NCI-H1694 treated with DMSO at 0.1 percent for 48 hours (cell line): ENCODE results near the gene LTV1.
"Not testable (repeated sequence)": the region's sequence is repeated elsewhere in the genome, so short reads cannot be mapped to it uniquely, and the experiment has no call there.

ENCODE experiments used
- DNase-seq: peaks from one replicate; lab custom pipeline; 2025; lab: John Stamatoyannopoulos, UW

Gene LTV1, protein sequence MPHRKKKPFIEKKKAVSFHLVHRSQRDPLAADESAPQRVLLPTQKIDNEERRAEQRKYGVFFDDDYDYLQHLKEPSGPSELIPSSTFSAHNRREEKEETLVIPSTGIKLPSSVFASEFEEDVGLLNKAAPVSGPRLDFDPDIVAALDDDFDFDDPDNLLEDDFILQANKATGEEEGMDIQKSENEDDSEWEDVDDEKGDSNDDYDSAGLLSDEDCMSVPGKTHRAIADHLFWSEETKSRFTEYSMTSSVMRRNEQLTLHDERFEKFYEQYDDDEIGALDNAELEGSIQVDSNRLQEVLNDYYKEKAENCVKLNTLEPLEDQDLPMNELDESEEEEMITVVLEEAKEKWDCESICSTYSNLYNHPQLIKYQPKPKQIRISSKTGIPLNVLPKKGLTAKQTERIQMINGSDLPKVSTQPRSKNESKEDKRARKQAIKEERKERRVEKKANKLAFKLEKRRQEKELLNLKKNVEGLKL

DNA sequence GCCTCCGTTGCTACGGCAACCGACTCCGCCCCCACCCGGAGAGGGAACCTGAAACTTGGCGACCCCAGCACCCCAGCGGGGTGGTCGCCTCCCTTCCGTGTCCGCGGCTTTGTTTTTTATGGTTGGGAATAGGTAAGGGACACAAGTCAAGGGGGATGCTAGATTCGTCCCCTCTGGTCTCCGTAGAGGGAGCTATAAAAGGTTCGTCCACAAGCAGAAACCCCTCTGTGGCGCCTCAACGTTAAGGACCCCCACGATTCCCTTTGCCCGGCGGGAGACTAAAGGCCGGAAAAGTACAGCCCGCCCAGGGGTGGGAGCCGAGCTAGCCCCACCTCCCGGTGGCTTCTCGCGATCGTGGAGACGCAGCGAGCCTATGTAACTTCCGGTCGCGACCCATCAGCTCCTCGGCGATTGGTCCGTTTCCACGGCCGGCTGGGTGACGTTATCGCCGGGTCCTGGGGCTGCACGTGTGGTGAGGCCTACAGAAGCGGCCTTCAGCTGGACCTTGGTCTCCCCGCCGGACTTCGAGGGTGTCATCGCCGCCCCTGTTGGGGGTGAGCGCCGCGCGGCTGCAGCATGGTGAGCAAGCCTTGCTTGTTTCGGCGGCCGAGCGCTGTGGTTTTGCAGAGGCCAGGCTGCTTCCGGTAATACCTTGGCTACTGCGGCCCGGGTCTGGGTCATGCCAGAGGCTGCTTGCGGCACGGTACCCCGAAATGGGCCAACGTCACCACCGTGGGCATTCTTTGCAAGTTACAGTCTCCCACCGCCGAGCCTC, at the start of gene LTV1:
TSS of gene LTV1 (plus strand) at position 437 of the 775 bp plus-strand sequence. CDS start at position 577, 140 bp downstream.
- peak; percentile 74 for DNase-seq

DNA sequence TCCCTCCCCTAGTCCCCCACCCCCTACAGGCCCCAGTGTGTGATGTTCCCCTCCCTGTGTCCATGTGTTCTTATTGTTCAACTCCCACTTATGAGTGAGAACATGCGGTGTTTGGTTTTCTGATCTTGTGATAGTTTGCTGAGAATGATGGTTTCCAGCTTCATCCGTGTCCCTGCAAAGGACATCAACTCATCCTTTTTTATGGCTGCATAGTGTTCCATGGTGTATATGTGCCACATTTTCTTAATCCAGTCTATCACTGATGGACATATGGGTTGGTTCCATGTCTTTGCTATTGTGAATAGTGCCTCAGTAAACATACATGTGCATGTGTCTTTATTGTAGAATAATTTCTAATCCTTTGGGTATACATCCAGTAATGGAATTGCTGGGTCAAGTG, 46.6 kb upstream of the LTV1 start:
- DNase-seq = not testable (repeated sequence)

DNA sequence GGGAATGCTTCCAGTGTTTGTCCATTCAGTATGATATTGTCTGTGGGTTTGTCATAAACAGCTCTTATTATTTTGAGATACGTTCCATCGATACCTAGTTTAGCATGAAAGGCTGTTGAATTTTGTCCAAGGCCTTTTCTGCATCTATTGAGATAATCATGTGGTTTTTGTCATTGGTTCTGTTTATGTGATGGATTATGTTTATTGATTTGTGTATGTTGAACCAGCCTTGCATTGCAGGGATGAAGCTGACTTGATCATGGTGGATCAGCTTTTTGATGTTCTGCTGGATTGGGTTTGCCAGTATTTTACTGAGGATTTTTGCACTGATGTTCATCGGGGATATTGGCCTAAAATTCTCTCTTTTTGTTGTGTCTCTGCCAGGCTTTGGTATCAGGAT, 44.7 kb upstream of the LTV1 start:
- DNase-seq = not testable (repeated sequence)

DNA sequence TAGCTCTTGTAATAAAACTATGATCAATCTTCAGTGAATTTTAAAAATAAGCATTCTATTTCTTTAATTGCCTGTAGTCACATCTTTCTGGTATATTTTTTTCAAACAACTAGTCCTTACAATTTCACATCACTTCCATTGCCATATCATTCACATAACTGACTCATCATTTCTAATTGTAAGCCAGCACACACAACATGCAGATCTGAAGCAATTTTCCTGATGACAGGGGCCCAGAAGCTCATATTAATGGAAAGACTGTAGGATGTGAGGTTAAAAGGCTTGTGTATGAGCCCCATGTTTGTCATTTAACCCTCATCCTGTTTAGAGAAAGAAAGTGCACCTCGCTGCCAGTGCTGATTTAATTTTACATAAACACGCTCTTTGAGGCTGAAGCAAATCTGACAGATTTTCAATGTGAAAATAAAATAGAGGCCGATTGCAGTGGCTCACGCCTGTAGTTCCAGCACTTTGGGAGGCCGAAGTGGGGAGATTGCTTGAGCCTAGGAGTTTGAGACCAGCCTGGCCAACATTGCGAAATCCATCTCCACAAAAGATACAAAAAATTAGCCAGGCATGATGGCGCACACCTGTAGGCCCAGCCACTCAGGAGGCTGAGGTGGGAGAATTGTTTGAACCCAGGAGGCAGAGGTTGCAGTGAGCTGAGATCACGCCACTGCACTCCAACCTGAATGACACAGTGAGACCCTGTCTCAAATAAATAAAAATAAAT, 40.1 kb upstream of the LTV1 start:
- DNase-seq = no peak

DNA sequence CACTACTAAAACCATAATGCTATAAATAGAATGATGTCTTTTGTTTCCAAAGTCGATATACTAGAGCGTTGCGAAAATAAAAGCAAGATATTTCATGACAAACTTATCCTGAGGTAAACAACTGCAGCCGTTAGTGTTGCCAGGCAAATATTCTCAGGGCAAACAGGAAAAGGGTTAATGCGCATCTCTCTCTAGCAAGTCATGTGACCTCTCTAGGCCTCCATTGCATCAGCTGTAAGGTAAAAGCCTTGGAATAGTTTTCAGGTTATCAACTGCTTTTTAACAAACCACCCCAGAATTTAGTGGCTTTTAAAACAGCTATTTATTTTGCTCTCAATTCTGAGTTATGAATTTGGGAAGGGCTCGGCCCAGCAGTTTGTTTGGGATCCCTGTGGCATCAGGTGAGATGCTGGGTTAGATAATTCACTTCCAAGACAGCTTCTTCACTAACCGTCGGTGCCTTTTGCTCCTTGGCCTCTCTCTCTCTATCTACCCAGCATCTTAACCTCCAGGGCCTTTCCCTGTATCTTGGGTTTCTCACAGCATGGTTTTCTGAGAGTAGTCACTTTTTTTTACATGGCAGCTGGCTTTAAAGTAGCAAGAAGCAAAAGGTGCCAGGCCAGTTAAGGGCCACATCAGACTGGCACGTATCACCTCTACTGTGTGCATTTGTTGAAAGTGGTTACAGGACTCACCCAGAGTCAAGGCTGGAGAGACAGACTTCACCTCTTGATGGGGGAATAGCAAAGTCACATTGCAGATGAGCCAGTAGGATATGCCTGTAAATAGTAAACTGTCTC, 39.2 kb upstream of the LTV1 start:
- DNase-seq = no peak

DNA sequence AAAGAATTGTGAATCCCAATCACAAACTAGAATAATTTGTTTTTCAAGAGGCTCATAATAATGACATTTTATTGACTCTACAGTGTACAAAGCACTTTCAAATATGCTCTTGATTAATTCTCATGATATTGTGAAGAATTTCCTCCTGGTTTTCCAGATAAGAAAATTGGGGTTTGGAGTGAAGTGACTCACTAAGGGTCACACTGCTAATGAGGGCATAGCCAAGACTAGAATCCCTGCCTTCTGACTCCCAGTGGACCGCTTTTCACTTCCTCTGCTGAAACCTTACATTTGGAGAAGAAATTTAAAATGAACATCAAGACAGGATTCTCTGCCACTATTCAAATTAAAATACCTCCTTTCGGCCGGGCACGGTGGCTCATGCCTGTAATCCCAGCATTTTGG, 38.3 kb upstream of the LTV1 start:
- DNase-seq = no peak

DNA sequence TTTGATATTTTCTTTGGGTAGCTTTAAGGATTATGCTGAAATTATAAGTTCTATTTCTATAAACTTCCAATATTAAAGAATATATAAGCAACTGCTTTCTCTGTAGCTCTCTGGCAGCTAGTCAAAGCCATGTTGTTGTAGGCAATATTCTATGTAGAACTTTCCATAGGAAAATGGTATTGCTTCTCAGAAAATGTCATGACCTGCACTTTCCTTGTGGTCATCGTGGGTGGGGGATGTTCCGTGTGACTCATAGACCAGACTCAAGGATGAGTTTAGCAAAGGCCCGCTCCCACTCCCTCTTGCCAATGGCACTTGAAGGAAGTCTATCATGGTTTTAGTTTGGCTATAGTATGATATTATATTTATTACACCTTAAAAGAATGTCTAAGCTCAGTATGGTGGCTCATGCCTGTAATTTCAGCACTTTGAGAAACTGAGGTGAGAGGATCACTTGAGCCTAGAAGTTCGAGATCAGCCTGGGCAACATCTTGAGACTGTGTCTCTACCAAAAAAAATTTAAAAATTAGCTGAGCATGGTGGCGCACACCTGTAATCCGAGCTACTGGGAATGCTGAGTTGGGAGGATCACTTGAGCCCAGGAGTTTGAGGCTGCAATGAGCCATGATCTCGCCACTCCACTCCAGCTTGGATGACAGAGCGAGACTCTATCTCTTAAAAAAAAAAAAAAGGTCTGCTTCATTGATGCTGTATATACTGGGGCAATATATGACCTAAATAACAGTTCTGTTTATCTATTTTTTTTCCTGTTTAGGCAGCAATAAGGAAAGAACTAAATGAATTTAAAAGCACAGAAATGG, 36.6 kb upstream of the LTV1 start:
- no peak for DNase-seq

DNA sequence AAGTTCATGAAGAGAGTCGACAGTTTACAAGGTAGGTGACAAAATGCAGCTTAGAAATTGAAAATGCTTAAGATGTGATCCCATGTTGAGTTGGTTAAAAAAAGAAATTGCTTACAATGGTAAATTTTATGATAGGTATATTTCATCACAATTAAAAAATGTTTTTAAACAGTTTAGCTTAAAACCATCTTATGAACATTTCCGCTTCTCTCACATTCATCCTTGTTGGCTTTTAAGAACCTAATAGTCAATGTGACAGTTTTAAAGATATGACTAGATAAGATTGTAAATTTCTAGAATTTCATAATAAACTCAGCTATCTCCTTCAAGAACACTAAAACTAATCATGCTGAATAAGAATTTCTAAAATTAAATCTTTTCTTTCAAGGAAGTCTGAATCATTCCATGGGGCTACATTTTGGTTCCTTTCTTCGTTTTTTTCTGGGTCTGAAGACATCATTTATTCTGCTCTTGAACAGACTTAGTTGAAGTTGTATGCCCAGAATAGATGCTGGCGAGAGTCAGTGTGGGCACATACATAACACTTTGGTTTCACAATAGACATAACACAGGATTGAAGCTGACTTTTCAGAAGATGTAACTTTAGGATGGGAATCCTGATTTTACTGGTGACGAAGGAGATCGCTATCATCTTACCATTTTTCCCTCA, 35.9 kb upstream of the LTV1 start:
- DNase-seq = no peak

DNA sequence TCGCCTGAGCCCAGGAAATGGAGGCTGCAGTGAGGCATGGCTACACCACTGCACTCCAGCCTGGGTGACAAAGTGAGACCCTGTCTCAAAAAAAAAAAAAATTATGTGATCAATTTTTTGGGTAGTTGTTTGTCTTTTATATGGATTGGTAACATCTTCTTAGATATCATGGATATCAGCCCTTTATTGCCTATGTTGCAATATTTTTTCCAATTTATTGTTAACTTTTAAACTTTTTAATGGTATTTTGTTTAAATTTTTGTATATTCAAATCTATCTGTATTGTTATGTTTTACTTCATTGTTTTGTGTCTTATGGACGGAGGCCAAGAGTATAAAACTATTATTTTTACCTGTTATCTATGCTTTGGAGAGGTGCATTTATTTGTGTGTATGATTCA, 32.4 kb upstream of the LTV1 start:
- no peak for DNase-seq

DNA sequence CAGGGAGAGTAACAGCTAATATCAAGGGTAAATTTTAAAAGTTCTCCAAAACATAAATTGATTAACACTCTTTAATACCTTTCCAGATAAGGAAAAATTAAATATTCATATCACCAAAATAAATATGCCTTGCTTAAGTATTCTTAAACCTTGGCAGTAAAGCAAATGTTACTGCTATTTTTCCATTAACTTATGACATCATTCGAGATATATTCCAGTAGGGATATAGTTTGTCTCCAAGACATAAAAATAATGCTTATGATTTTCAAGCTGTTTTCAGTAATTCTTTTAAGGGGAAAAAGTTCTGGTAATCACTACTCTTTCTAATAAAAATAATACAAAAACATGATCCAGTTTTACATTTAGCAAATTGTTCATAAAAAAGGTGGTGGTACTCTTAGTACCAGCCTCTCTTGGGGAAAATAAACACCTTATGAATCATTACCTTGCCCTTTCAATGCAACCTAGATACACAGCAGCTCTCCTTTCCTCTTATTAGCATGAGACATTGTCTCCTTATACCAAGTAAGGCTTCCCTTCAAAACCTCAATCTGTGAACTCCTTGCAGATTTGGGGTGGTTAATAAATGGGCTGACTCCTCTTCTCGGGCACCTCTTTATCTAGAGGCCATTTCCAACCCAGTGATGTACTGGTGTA, 31.5 kb upstream of the LTV1 start:
- no peak for DNase-seq

DNA sequence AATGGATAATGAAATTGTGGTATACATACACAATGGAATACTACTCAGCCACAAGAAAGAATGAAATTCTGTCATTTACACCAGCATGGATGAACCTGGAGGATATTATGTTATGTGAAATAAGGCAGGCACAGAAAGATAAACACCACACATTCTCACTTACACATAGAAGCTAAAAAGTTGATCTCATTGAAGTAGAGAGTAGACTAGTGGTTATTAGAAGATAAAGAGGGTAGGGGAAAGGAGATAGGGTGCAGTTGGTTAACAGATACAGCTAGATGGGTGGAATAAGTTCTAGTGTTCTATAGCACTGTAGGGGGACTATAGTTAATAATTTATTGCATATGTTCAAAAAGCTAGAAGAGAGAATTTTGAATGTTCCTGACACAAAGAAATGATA, 25.5 kb upstream of the LTV1 start:
- no peak for DNase-seq

DNA sequence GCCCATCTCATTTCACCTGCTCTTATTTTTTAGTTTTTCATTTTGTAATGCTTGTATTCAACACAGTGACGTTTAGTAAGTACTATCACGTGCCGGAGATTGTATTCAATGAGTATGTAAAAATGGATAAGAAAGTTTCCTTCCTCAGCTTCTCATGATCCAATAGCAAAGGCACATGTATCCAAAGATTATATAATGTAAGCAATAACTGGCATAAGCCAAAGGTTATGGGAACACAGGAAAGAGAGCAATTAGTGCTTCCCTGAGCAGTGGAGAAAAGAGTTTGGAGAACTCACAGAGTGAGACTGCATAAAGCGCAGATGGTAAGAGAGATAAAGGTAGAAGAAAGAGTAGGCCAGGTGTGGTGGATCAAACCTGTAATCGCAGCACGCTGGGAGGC, 21.8 kb upstream of the LTV1 start:
- no peak for DNase-seq

DNA sequence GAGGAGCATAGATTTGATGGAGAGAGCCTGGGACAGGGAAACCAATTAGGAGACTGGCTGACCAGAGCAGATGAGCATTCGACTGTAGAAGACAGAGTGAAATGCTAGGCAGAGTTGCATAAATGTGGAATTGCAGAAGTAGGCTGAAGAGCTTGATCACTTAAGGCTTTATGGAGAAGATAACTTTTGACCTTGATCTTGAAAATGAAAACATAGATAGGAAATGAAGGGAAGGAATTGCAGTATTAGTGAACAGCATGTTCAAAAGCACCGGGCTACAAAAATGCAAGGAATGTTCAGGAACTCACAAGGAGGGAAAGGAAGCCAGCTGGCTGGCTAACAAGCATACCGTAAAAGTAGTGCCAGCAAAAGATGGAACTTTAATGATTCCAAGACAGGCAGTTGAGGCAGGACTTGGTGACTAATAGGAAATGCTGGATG, 20.5 kb upstream of the LTV1 start:
- DNase-seq = no peak

DNA sequence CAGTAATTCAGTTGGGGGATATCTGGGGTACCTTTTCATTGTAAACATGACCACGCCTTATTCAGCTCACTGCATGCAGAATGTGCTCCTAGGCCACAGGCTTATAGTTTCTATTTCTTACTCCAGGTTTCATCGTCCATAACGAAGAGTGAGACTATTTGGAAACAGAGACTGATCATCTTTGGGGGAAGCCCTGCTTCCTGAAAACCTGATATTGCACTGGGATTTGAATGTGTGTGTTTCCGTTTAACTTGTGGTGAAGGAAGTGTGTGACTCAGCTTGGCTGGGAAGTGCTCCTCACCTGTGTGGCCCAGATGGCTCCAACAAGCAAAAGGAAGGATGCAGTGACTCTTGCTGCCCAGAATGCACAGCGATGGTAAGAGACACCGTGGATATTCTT, 19.6 kb upstream of the LTV1 start:
- DNase-seq = no peak

DNA sequence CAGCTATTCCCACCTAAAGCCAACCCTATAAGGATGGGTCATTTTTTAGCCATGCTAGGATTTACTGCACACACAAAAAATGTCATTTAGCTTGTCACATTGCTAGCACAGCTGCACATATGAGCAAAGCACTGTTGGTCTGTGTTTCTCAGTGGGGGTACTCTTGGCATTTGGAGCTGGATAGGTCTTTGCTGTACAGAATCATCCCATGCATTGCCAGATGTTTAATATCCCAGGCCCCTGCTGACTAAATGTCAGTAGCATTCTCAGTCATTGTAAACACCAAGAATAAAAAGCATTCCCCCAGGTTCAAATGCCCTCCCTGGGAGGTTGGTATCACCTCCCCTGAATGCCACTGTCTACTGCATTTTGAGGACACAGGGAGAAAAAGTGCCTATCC, 14.6 kb upstream of the LTV1 start:
- no peak for DNase-seq

DNA sequence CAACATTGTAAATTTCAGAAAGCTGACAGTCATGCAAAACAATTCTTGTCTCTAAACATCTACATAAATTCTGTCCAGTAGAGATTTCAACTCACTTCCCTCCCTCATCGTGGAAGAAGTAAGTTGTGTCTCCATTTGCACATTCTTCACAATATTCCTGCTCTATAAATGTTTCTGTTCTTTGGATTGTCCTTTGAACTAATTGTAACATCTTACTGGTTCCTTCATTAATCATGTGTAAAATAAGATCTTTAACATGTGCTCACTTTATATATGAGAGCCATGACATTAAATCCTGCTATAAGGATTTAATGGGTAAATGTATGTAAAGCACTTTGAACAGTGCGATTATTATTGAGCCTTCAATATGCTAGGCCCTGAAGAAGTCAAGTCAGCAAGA, 7.0 kb upstream of the LTV1 start:
- no peak for DNase-seq

DNA sequence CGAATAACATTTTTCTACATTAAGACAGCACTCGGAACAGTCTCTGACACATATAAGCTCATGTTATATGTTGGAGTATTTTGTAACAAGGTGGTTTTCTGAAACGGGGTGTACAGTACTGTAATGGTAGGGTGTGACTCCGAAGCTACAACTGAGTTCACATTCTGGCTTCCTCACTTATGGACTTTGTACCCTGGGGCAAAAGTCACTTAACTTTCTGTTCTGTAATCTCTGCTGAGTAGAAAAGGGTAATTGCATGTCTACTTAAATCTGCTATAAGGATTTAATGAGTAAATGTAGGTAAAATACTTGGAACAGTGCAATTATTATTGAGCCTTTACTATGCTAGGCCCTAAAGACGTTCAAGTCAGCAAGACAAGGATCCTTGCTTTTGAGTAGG, 4.7 kb upstream of the LTV1 start:
- DNase-seq = no peak

DNA sequence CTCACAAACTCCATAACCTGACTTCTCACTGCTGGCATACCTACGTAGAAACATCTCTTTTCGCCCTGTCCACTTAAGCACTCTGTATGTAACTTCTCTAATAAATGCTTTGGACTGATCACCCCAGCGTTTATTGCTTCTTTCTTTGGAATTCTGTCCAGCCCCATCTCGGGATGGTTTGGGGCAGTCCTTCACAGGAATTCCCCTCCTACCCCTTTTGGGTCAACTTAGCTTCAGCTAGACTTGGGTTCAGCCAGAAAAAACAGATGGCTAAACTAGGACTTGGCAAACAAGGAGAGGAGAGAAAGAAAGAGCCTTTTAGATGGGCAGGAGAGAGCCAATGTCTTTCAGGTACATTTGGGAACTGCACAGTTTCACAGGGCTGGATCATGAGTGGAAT, 3.9 kb upstream of the LTV1 start:
- DNase-seq = no peak

DNA sequence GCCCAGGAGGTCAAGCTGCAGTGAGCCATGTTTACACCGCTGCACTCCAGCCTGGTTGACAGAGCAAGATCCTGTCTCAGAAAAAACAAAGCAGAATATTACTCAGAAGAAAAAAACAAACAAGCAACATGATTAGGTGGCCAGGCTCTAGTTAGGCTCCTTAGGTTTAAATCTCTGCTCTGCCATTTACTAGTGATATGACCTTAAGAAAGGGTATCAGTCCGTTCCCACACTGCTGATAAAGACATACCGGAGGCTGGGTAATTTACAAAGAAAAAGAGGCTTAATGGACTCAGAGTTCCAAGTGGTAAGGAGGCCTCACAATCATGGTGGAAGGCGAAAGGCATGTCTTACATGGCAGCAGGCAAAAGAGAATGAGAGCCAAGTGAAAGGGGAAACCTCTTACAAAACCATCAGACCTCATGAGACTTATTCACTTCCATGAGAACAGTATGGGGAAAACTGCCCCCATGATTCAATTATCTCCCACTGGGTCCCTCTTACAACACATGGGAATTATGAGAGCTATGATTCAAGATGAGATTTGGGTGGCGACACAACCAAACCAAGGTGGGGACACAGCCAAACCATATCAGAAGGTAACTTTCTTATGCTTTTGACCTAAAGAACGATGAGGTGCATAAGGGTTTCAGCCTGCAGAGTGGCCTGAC, 2.4 kb upstream of the LTV1 start:
- DNase-seq = no peak
